Raji (cell line): Measurements from ENCODE around the gene CXCL3.

Experiments used
- POLR2A ChIP-seq: IDR thresholded peaks from 2 replicates; pipeline ENCODE4 v1.6.1; 2011; ENCODE audit warnings: low read depth, low read length, control low read depth; ENCODE audit not compliant: insufficient read depth

Gene CXCL3

GRCh38 chr4:74038425-74039314 is at the start of gene CXCL3:
Gene CXCL3 (minus strand): TSS chr4:74038689. CDS start chr4:74038611, 78 bp downstream.
- no peak for TF ChIP-seq POLR2A

GRCh38 chr4:74087481-74087880 is 49.0 kb upstream of the CXCL3 start:
- TF ChIP-seq POLR2A = no peak

GRCh38 chr4:74085669-74086068 is 47.2 kb upstream of the CXCL3 start:
- TF ChIP-seq POLR2A = no peak

- TF ChIP-seq POLR2A = no peak
These were observed 46.5 kb upstream of the CXCL3 start for GRCh38 chr4:74084984-74085383.

GRCh38 chr4:74083546-74083945 is 45.1 kb upstream of the CXCL3 start:
- no peak for TF ChIP-seq POLR2A

DNA sequence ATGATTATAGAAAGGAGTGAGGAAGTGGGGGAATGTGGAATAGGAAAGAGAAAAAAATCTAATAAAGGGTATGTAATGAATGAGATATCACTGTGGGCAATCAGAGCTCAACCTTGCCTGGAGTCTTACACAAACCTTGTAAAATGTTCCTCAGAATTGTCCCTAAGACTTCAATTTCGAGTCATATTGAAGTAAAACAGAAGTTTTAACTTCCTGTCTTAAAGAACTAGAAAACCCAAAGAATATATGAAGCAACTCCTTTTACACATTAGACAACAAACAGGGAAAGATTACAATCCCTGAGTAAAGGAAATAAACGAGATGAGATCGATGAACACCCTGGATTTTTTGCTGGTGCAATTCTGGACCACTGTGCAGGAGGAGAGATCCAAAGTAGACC is 42.5 kb upstream of the CXCL3 start:
- TF ChIP-seq POLR2A = no peak

DNA sequence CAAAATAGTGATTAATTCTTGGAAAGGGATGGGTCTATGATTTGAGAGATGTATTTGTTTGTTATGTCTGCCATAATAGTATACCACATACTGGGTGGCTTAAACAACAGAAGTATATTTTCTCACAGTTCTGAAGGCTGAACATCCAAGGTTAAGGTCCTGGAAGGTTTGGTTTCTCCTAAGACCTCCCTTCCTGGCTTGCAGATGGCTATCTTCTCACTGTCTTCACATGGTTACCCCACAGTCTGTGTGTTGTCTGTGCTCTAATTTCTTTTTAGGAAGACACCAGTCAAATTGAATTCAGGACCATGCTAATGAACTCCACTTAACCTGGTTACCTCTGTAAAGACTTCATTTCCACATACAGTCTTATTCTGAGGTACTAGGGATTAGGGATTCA is 34.9 kb upstream of the CXCL3 start:
- no peak for TF ChIP-seq POLR2A

DNA sequence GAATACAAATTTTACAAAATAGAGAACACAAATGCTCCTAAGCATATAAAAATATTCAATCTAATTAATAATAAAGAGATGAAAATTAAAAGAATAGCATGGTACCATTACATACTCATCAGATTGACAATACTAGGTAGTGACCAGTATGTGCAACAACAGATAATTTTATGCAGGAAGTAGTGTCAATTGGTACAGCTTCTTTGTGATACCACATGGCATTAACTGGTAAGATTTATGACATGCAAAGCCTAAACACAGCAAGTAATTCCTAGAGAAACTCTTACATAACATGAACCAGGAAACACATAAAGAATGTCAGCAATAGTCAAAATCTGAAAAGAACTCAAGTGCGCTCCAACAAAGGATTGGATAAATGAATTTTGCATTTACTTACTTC is 34.2 kb upstream of the CXCL3 start:
- no peak for TF ChIP-seq POLR2A

- no peak for TF ChIP-seq POLR2A
These were observed 29.1 kb upstream of the CXCL3 start for GRCh38 chr4:74067586-74067985.

GRCh38 chr4:74066232-74066631 is 27.7 kb upstream of the CXCL3 start:
- TF ChIP-seq POLR2A = no peak

GRCh38 chr4:74065115-74065642 is 26.7 kb upstream of the CXCL3 start:
- no peak for TF ChIP-seq POLR2A

DNA sequence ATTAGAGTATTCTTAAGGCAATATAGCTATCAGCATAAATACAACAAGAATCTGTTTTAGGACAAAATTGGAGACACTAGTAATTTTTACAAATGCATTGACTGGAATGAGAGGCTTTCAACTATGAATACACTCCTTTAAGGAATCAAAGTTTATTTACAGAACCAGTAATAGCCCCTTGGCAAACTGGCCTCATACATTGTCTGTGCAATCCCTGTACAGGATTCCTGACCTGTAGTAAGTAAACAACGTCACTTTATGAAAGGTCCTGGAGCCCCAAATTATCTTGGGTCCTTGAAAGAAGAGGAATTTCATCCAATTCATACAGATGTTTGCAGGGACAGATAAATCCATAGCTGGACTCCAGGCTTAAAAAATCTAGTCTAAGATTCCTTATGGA is 25.4 kb upstream of the CXCL3 start:
- TF ChIP-seq POLR2A = no peak

- TF ChIP-seq POLR2A = no peak
These were observed 24.5 kb upstream of the CXCL3 start for GRCh38 chr4:74062953-74063352.

- TF ChIP-seq POLR2A = no peak
These were observed 22.9 kb upstream of the CXCL3 start for GRCh38 chr4:74061430-74061829.

- no peak for TF ChIP-seq POLR2A
These were observed 20.8 kb upstream of the CXCL3 start for GRCh38 chr4:74059161-74059829.

DNA sequence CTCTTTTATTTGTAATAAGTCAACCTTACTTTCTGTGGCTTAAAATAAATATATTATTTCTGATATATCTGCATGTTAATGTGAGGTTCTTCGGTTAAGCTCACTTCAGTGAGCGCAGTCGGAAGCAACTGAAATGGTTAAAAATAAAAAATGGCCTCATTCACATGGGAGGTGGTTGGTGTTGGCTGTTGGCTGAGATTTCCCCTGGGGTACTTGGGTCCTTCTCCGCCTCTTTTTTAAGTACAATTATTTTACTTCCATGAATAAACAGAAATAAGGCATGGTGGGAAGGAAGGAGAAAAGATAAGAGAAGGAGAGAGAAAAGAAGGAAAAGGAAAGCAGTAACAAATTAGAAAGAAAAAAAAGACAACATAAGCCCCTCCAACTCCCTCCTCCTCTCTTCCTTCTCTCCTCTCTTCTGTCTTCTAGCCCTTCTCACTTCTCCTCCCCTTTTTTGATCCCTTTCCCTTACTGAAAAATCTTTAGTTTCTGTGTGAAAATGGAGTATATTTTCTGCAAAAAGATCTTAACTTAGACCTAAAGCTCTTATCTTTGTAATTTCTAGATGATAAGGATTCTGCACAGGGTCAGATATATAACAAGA is 19.7 kb upstream of the CXCL3 start:
- TF ChIP-seq POLR2A = no peak
